ENCODE results near the gene MPND. TPM values are rescaled to one million over a fixed set of nuclear protein-coding genes. Genes with fewer than 3 reads are reported as not detected.
A peak's percentile ranks its signal among the peaks of the same experiment; 100 is the strongest.

MPND gene
- total and polyA plus RNA-seq, 8 donors: 2.2 to 25.0 (median 21.2) TPM

GRCh38 chr19:4358709-4359626 is 15.6 kb downstream of the MPND start:
- Histone ChIP-seq H3K9me3 (no peaks in the 10 kb centered on the region), H3K36me3 (peaks cover 42 to 97% (median 85%) of the 10 kb centered on the region in 4 donors), H3K4me1 (peaks cover 0 to 25% (median 20%) of the 10 kb centered on the region in 4 donors), H3K27me3 (no peaks in the 10 kb centered on the region), H3K27ac (no peak overlapping the region), H3K4me3 (no peak overlapping the region)
- no peak for TF ChIP-seq CTCF (IDR thresholded peaks at IDR 0.05)
- no peak for TF ChIP-seq POLR2A (IDR thresholded peaks at IDR 0.05)
- no peak for TF ChIP-seq EP300 (IDR thresholded peaks at IDR 0.05)
- WGBS, 5 donors: 83 to 87% (median 87%) methylated on average over 13 to 25 of the region's 25 CpGs
- intact Hi-C loops (cut with DNase I; ENCODE audit: low total_unique reads): no loop called here
- DNase-seq: no peak

DNA sequence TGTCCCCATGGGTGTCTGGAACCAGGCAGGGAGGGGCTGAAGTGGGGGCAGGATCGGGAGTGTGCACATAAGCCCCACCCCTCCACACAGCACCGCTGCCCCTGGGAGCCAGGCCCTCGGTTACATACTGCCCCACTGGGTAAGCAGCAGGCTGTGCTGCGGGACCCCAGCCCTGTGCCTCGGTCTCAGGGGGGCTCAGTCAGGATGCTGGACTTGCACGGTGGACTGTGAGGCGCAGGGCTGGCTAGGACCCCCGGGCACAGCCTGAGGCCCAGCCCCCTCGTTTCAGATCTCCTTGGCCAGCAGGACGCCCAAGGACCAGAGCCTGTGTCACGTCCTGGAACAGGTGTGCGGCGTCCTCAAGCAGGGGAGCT is 16.3 kb downstream of the MPND start:
- Histone ChIP-seq H3K9me3 (no peaks in the 10 kb centered on the region), H3K27me3 (no peaks in the 10 kb centered on the region), H3K27ac (no peak overlapping the region), H3K36me3 (peaks cover 48 to 97% (median 85%) of the 10 kb centered on the region in 4 donors), H3K4me3 (no peak overlapping the region), H3K4me1 (peaks cover 0 to 25% (median 20%) of the 10 kb centered on the region in 4 donors)
- TF ChIP-seq CTCF (IDR thresholded peaks at IDR 0.05) (no peak), POLR2AphosphoS5 (IDR thresholded peaks at IDR 0.05) (no peak), EP300 (IDR thresholded peaks at IDR 0.05) (no peak), POLR2A (IDR thresholded peaks at IDR 0.05) (no peak)
- intact Hi-C loops (cut with DNase I; ENCODE audit: low total_unique reads): no loop called here
- peak in 1 of 2 donors; percentile 23 for DNase-seq
- WGBS, 5 donors: 62 to 83% (median 75%) methylated on average over 3 to 13 of the region's 13 CpGs

DNA sequence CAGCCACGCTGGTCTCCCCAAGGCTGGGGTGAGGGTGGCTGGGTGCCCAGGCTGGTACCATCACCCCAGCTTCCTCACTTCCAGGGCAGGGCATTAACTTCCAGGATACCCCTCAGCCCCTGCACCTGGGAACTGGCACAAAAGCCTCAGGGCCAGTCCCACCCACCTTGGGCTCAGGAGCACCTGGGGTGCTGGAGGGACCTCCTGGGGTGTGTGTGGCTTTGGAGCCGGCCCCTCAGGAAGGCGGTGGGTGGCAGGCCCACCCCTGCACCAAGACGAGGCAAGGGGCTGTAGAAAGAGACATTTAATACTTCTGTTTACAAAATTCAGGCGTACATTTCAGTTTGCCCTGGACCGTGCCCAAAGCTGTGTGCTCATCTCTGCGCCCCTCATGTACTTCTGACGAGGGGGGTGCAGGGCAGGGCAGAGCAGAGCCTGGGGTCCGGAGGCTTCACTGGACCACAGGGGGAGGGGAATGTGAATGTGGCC is 16.8 kb downstream of the MPND start:
- Histone ChIP-seq H3K9me3 (no peaks in the 10 kb centered on the region), H3K27me3 (no peaks in the 10 kb centered on the region), H3K27ac (peak overlapping the region in 2 of 5 donors; percentile 21 to 57), H3K4me3 (no peak overlapping the region), H3K4me1 (peaks cover 0 to 25% (median 20%) of the 10 kb centered on the region in 4 donors), H3K36me3 (peaks cover 51 to 96% (median 84%) of the 10 kb centered on the region in 4 donors)
- DNase-seq: peak in 1 of 2 donors; percentile 33
- 54 to 74% (median 66%) methylated on average over 8 to 9 of the region's 9 CpGs for WGBS, 5 donors
- no peak for TF ChIP-seq CTCF (IDR thresholded peaks at IDR 0.05)
- TF ChIP-seq POLR2AphosphoS5 (IDR thresholded peaks at IDR 0.05): no peak
- no peak for TF ChIP-seq POLR2A (IDR thresholded peaks at IDR 0.05)
- TF ChIP-seq EP300 (IDR thresholded peaks at IDR 0.05): no peak
- intact Hi-C loops (cut with DNase I; ENCODE audit: low total_unique reads): no loop called here

- H3K4me1 ChIP-seq: peaks cover 0 to 25% (median 20%) of the 10 kb centered on the region in 4 donors
- no peak overlapping the region for H3K4me3 ChIP-seq
- DNase-seq: peak in 1 of 2 donors; percentile 69
- TF ChIP-seq CTCF (IDR thresholded peaks at IDR 0.05) (no peak), POLR2A (IDR thresholded peaks at IDR 0.05) (no peak), EP300 (IDR thresholded peaks at IDR 0.05) (no peak), POLR2AphosphoS5 (IDR thresholded peaks at IDR 0.05) (no peak)
- 68 to 77% (median 70%) methylated on average over 7 to 12 of the region's 12 CpGs for WGBS, 5 donors
- intact Hi-C loops (cut with DNase I; ENCODE audit: low total_unique reads): no loop called here
- peak overlapping the region in 4 of 5 donors; percentile 10 to 57 (median 26) for H3K27ac ChIP-seq
- no peaks in the 10 kb centered on the region for H3K27me3 ChIP-seq
- no peaks in the 10 kb centered on the region for H3K9me3 ChIP-seq
- peaks cover 56 to 99% (median 88%) of the 10 kb centered on the region in 4 donors for H3K36me3 ChIP-seq
These were observed 17.3 kb downstream of the MPND start for GRCh38 chr19:4360641-4361151.

Data from stomach (tissue), 9 donors.